HT-29 (cell line): ENCODE measurements around the gene SLC26A9. TPM values are rescaled to one million over a fixed set of nuclear protein-coding genes. Genes with fewer than 3 reads are reported as not detected.

ENCODE experiments used
- DNase-seq: peaks from one replicate; pipeline ENCODE4 v3.0.0-alpha.2; 2015; ENCODE audit warnings: low spot score
- total RNA-seq: library from RNA; depleted of rRNA; stranded (reverse); fragments of >200 nt; shearing (Covaris generic); gene quantifications from 2 replicates; pipeline ENCODE4 v1.2.3, GENCODE V29; 2014; rRNA removed

SLC26A9 gene, protein sequence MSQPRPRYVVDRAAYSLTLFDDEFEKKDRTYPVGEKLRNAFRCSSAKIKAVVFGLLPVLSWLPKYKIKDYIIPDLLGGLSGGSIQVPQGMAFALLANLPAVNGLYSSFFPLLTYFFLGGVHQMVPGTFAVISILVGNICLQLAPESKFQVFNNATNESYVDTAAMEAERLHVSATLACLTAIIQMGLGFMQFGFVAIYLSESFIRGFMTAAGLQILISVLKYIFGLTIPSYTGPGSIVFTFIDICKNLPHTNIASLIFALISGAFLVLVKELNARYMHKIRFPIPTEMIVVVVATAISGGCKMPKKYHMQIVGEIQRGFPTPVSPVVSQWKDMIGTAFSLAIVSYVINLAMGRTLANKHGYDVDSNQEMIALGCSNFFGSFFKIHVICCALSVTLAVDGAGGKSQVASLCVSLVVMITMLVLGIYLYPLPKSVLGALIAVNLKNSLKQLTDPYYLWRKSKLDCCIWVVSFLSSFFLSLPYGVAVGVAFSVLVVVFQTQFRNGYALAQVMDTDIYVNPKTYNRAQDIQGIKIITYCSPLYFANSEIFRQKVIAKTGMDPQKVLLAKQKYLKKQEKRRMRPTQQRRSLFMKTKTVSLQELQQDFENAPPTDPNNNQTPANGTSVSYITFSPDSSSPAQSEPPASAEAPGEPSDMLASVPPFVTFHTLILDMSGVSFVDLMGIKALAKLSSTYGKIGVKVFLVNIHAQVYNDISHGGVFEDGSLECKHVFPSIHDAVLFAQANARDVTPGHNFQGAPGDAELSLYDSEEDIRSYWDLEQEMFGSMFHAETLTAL
- total RNA-seq = 0.37 and 0.43 TPM in 2 replicates

DNA sequence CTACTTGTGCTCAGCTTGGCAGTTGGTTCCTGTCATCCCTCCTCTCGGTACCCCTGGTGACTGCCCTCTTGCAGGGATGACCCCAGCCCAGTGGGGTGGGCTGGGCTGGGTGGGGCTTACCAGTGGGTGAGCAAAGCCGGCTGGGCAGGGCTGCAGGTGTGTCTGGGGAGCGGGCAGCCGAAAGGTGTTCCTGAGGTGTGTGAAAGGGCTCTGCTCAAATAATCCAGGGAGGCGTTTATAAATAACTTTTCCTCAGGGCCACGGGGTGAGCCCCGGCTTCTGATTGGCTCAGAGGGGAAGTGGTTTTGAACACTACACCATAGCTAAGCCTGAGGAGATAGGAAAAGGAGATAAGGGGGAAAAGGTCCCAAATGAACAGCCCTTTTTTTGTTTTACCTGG is at the start of gene SLC26A9:
Gene SLC26A9, minus strand, starts transcription at position 212 of the 400 bp plus-strand sequence. CDS start 7,636 bp downstream, outside the sequence.
- no peak for DNase-seq

GRCh38 chr1:205992218-205992882 is 49.1 kb upstream of the SLC26A9 start:
- DNase-seq = no peak

- DNase-seq = no peak
Measured at GRCh38 chr1:205991237-205991636, 48.0 kb upstream of the SLC26A9 start.

DNA sequence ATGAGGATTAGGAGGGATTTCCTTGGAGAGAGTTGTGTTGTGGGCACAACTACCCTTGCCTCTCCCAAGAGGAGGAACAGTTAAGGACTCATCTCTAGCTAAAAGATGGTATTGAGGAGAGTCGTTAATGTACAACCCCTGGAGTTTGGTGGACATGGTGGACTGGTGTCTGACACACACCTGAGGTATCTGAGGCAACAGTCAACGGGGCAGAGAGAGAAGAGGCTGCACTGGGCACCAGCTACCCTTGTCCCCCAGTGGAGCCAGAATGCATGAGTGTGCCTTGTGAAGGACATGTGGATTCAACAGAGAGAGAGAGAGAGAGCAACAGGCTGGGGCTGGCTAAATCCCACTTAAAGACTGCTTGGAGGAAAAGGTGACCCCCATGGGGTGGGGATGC is 47.0 kb upstream of the SLC26A9 start:
- no peak for DNase-seq

DNA sequence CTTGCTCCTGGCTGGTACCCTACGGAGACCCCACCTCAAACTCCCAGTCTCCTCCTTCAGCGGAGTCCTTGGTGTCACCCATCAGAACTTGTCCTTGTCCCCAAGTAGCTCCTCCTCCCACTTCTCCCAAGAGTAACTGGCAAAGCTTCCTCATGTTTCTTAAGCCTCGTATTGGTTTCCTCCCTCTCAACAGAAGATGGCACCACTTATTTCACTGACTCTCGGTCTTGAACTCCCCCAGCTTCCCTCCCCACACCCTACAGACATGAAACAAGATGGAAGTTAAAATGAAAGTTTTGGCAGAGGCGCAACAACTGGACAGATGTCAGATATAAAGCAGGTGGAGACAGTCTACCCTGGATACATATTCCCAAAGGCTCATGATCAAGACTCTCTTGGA is 46.5 kb upstream of the SLC26A9 start:
- DNase-seq = no peak

GRCh38 chr1:205988585-205988995 is 45.3 kb upstream of the SLC26A9 start:
- no peak for DNase-seq

- no peak for DNase-seq
Measured at GRCh38 chr1:205986861-205987260, 43.6 kb upstream of the SLC26A9 start.

DNA sequence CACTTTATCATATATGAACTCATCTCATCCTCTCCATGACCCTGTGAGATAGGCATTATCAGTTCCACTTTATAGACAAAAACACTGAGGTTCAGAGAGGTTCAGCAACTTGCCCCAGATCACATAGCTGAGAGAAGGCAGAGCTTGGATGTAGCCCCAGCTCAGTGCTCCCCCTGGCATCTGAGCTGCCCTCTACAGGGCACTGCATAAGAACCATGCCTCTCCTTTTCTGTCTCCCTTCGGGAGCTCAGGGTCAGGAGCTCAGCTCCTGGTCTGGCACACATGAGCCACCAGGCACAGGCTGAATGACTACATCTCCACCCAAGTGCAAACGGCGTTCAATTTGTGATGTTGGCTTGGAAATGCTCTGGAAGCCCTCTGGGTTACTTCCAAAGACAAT is 43.0 kb upstream of the SLC26A9 start:
- DNase-seq = peak; percentile 36

DNA sequence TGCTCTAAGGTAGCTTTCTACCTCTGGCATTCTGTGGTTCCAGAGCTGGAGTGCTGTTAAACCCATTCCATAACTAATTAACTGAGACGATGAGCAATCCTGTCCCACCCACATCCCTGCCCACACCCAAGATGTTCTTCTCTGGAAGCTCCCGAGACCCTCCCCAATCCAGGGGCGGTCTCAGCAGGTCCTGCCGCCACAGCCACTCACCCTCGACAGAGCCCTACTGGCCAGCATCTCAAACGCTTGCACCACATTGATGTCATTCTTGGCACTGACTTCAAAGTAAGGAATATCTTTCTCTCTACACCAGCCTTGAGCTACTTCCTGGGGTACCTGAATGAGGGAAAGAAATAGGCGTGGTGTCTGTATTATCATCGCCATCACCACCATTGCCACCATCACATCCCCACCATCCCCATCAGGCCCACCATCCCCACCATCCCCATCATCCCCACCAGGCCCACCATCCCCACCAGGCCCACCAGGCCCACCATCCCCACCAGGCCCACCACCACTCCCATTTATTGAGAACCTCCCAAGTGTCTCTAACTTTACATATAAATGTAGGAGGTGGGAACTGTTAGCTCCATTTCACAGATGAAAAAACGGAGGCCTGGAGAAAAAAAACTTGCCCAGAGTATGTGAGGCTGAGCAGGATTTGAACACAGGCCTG is 42.2 kb upstream of the SLC26A9 start:
- DNase-seq = no peak

GRCh38 chr1:205983925-205984725 is 40.9 kb upstream of the SLC26A9 start:
- DNase-seq = peak; percentile 91

GRCh38 chr1:205981257-205981656 is 38.0 kb upstream of the SLC26A9 start:
- no peak for DNase-seq

GRCh38 chr1:205980237-205980870 is 37.1 kb upstream of the SLC26A9 start:
- DNase-seq = no peak

DNA sequence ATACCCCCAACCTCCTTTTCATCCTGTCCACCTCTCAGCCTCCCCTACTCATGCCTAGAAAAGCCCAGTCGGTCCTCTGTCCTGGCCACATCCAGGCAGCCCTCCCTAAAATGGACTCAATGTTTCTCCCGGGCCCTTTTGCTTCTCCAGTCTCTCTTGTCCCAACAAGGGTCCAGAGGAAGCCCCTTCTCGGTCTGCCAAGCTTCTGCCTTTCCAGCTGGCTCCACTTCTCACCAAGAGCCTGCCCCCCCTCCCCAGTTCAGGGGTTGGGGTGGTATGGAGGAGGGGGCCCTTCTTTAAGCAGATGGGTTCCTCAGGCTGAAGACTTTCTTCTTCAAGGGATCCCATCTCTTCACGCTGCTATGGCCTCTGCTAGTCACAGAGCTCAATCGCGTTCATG is 36.0 kb upstream of the SLC26A9 start:
- DNase-seq = no peak

- DNase-seq = no peak
Measured at GRCh38 chr1:205978676-205979075, 35.4 kb upstream of the SLC26A9 start.

DNA sequence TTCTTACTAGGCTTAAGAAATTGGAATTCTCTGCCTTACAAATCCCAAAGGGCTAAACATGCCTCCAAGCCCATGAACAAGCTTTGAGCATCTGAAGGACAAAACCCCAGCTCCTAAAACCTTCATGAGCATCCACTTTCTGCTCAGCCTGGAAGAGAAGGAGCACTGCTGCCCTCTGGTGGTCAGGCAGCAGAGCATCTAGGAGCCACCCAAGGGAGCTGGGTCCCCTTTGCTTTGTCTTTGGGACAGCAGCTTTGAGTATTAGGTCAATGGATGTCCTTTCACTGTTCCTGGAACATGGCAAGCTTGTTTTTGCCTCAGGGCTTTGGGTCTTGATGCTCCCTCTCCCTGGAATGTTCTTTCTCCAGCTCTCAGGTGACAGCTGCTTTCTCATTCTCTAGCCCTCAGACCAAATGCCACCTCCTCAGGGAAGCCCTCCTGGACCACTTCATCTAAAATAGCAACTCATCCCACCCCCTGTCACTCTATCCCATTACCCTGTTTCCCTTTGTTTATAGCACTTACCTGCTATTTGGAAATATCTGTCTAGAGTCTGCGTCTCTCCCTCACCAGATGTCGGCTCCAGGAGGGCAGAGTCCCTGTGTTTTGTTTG is 34.3 kb upstream of the SLC26A9 start:
- DNase-seq = peak; percentile 86

GRCh38 chr1:205976708-205977401 is 33.6 kb upstream of the SLC26A9 start:
- DNase-seq = no peak

DNA sequence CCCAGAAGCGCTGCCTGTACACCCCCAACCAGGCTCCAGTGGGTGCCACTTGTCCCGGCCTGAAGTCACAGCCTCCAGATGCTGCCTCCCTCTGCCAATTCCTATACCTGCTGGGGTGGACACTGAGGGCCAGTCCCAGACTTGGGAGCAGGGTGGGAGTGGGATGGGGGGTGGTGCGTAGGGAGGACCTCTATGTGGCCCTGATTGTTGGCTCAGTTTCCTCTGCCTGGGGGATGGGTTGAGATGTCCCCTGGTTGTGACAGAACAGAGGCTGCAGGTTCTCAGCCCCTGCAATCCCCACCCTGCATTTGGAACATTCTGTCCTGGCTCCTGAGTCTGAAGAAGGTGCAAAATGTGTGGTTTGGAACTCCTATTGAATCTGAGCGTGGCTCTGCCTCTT is 32.8 kb upstream of the SLC26A9 start:
- no peak for DNase-seq

GRCh38 chr1:205975387-205975998 is 32.2 kb upstream of the SLC26A9 start:
- no peak for DNase-seq

DNA sequence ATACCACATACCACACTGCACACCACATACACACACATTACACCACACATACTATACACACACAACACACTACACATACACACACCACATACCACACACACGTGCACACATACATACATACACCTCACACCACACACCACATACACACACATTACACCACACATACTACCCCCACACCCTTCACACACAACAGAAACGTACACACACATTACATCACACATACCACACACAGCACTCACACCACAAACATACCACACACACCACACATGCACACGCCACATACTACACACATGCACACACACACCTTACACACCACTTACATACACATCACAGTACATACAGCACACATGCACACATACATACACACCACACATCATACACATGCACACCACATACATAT is 31.5 kb upstream of the SLC26A9 start:
- no peak for DNase-seq
